ENCODE data around the gene PEPD.

PEPD gene

DNA sequence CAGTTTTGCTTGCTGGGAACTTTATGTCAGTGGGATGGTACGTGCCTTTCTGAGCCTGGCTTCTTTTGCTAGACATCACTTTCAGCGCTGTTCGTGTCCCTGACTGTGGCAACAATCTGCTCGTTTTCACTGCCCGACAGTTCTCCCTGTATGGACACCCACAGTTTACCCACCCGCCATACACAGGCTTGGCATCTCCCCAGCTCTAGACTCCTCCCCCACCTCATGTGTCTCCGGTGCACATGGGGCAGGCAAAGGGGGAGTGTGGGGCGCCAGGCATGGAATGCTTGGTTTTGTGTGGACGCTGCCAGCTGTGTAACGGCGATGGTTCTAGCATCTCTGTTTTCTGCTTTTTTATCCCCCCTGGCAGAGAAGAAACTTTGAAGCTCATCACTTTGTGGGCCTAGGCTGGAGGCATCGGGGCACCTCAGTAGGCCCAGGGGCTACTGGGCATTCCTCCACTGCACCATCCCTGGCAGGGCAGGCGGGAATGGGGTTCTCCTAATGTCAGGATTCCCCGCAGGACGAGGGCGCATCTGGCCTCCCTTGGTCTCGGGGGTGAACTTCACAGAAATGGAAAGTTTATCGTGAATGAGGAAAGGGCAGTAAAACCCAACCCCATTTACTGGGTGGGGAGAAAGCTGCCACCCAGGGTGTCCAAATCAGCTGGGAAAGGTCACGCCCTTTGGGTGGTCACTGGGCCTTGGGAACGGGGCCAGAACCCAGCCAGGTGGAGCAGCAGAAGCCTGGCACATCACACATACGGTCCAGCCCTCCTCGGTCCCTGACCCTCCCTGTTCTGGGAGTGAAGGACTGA lies 87.3 kb downstream of the PEPD start:
- Histone ChIP-seq H3K27ac (replicated peaks; ENCODE audit: low read length) (no peak overlapping the region), H3K4me3 (ENCODE audit: low read length in 2 of 2) (no peak overlapping the region), H2AK5ac (ENCODE audit: low read depth, low read length) (peak overlapping the region; percentile 9), H3K4me2 (ENCODE audit: insufficient read depth, low read length, poor library complexity, severe bottlenecking) (no peak overlapping the region), H3K4ac (ENCODE audit: low read length) (no peak overlapping the region), H3K27me3 (ENCODE audit: control insufficient read depth in 3 of 3, insufficient read depth in 3 of 3, low read depth in 1 of 3, low read length in 3 of 3) (no peaks in the 10 kb centered on the region), H3K9ac (ENCODE audit: low read depth, low read length, poor library complexity) (no peak overlapping the region), H3K23ac (ENCODE audit: low read depth, low read length, poor library complexity) (no peak overlapping the region), H3K79me1 (ENCODE audit: low read depth, low read length) (no peaks in the 10 kb centered on the region), H3K14ac (ENCODE audit: low read length) (no peak overlapping the region), H3K36me3 (replicated peaks in 1 of 2; ENCODE audit: control insufficient read depth in 2 of 2, insufficient read depth in 2 of 2, low read length in 2 of 2) (no peaks in the 10 kb centered on the region), H4K91ac (ENCODE audit: low read depth, low read length, poor library complexity) (no peak overlapping the region), H2AFZ (ENCODE audit: low read length) (no peak overlapping the region), H2BK15ac (ENCODE audit: low read length) (no peak overlapping the region), H3K18ac (ENCODE audit: low read length) (peak overlapping the region; percentile 57), H3K4me1 (ENCODE audit: control insufficient read depth in 2 of 2, insufficient read depth in 1 of 2, low read depth in 1 of 2, low read length in 2 of 2) (peaks cover 5 to 7% of the 10 kb centered on the region in 2 donors), H4K8ac (ENCODE audit: low read depth, low read length) (no peak overlapping the region), H2BK12ac (ENCODE audit: low read length) (no peak overlapping the region), H3K9me3 (replicated peaks in 1 of 2; ENCODE audit: control insufficient read depth in 2 of 2, insufficient read depth in 1 of 2, low read depth in 1 of 2, low read length in 2 of 2) (peaks cover 0 to 2% of the 10 kb centered on the region in 2 donors), H2BK5ac (ENCODE audit: low read length) (no peak overlapping the region), H2BK120ac (ENCODE audit: low read depth, low read length) (no peak overlapping the region)
- DNase-seq (ENCODE audit: low spot score): no peak
- WGBS, 2 donors (ENCODE audit: extremely low coverage in 2 of 2, insufficient read length in 2 of 2, insufficient replicate concordance in 1 of 2): no CpG with 5 or more reads among the region's 22 CpGs

GRCh38 chr19:33432446-33433170 lies 89.0 kb downstream of the PEPD start:
- no peaks in the 10 kb centered on the region for H3K79me1 ChIP-seq (ENCODE audit: low read depth, low read length)
- no peak overlapping the region for H2BK12ac ChIP-seq (ENCODE audit: low read length)
- H3K4ac ChIP-seq (ENCODE audit: low read length): no peak overlapping the region
- no peak overlapping the region for H3K4me2 ChIP-seq (ENCODE audit: insufficient read depth, low read length, poor library complexity, severe bottlenecking)
- no peak overlapping the region for H4K91ac ChIP-seq (ENCODE audit: low read depth, low read length, poor library complexity)
- no peaks in the 10 kb centered on the region for H3K36me3 ChIP-seq (replicated peaks in 1 of 2; ENCODE audit: control insufficient read depth in 2 of 2, insufficient read depth in 2 of 2, low read length in 2 of 2)
- no peak for DNase-seq (ENCODE audit: low spot score)
- no peak overlapping the region for H4K8ac ChIP-seq (ENCODE audit: low read depth, low read length)
- H2AK5ac ChIP-seq (ENCODE audit: low read depth, low read length): no peak overlapping the region
- no peak overlapping the region for H3K23ac ChIP-seq (ENCODE audit: low read depth, low read length, poor library complexity)
- peak overlapping the region; percentile 12 for H2BK5ac ChIP-seq (ENCODE audit: low read length)
- no peak overlapping the region for H2AFZ ChIP-seq (ENCODE audit: low read length)
- no peak overlapping the region for H3K4me3 ChIP-seq (ENCODE audit: low read length in 2 of 2)
- H2BK120ac ChIP-seq (ENCODE audit: low read depth, low read length): no peak overlapping the region
- no peaks in the 10 kb centered on the region for H3K9me3 ChIP-seq (replicated peaks in 1 of 2; ENCODE audit: control insufficient read depth in 2 of 2, insufficient read depth in 1 of 2, low read depth in 1 of 2, low read length in 2 of 2)
- H3K27me3 ChIP-seq (ENCODE audit: control insufficient read depth in 3 of 3, insufficient read depth in 3 of 3, low read depth in 1 of 3, low read length in 3 of 3): no peaks in the 10 kb centered on the region
- no peak overlapping the region for H2BK15ac ChIP-seq (ENCODE audit: low read length)
- peaks cover 2 to 4% of the 10 kb centered on the region in 2 donors for H3K4me1 ChIP-seq (ENCODE audit: control insufficient read depth in 2 of 2, insufficient read depth in 1 of 2, low read depth in 1 of 2, low read length in 2 of 2)
- H3K9ac ChIP-seq (ENCODE audit: low read depth, low read length, poor library complexity): no peak overlapping the region
- WGBS, 2 donors (ENCODE audit: extremely low coverage in 2 of 2, insufficient read length in 2 of 2, insufficient replicate concordance in 1 of 2): no CpG with 5 or more reads among the region's 16 CpGs
- H3K27ac ChIP-seq (replicated peaks; ENCODE audit: low read length): no peak overlapping the region
- peak overlapping the region; percentile 35 for H3K18ac ChIP-seq (ENCODE audit: low read length)
- no peak overlapping the region for H3K14ac ChIP-seq (ENCODE audit: low read length)

- Histone ChIP-seq H2BK15ac (ENCODE audit: low read length) (no peak overlapping the region), H4K8ac (ENCODE audit: low read depth, low read length) (no peak overlapping the region), H2AFZ (ENCODE audit: low read length) (no peak overlapping the region), H3K18ac (ENCODE audit: low read length) (no peak overlapping the region), H4K91ac (ENCODE audit: low read depth, low read length, poor library complexity) (no peak overlapping the region), H3K14ac (ENCODE audit: low read length) (no peak overlapping the region), H3K4me1 (ENCODE audit: control insufficient read depth in 2 of 2, insufficient read depth in 1 of 2, low read depth in 1 of 2, low read length in 2 of 2) (peaks cover 2 to 4% of the 10 kb centered on the region in 2 donors), H2BK12ac (ENCODE audit: low read length) (no peak overlapping the region), H3K4me3 (ENCODE audit: low read length in 2 of 2) (no peak overlapping the region), H3K4me2 (ENCODE audit: insufficient read depth, low read length, poor library complexity, severe bottlenecking) (no peak overlapping the region), H2AK5ac (ENCODE audit: low read depth, low read length) (no peak overlapping the region), H3K27me3 (ENCODE audit: control insufficient read depth in 3 of 3, insufficient read depth in 3 of 3, low read depth in 1 of 3, low read length in 3 of 3) (no peaks in the 10 kb centered on the region), H3K79me1 (ENCODE audit: low read depth, low read length) (no peaks in the 10 kb centered on the region), H3K4ac (ENCODE audit: low read length) (no peak overlapping the region), H3K23ac (ENCODE audit: low read depth, low read length, poor library complexity) (no peak overlapping the region), H3K36me3 (replicated peaks in 1 of 2; ENCODE audit: control insufficient read depth in 2 of 2, insufficient read depth in 2 of 2, low read length in 2 of 2) (no peaks in the 10 kb centered on the region), H2BK5ac (ENCODE audit: low read length) (peak overlapping the region; percentile 12), H3K9me3 (replicated peaks in 1 of 2; ENCODE audit: control insufficient read depth in 2 of 2, insufficient read depth in 1 of 2, low read depth in 1 of 2, low read length in 2 of 2) (no peaks in the 10 kb centered on the region), H3K27ac (replicated peaks; ENCODE audit: low read length) (no peak overlapping the region), H3K9ac (ENCODE audit: low read depth, low read length, poor library complexity) (no peak overlapping the region), H2BK120ac (ENCODE audit: low read depth, low read length) (no peak overlapping the region)
- no peak for DNase-seq (ENCODE audit: low spot score)
- WGBS, 2 donors (ENCODE audit: extremely low coverage in 2 of 2, insufficient read length in 2 of 2, insufficient replicate concordance in 1 of 2): no CpG with 5 or more reads among the region's 5 CpGs
These were observed 89.6 kb downstream of the PEPD start for GRCh38 chr19:33432015-33432414.

DNA sequence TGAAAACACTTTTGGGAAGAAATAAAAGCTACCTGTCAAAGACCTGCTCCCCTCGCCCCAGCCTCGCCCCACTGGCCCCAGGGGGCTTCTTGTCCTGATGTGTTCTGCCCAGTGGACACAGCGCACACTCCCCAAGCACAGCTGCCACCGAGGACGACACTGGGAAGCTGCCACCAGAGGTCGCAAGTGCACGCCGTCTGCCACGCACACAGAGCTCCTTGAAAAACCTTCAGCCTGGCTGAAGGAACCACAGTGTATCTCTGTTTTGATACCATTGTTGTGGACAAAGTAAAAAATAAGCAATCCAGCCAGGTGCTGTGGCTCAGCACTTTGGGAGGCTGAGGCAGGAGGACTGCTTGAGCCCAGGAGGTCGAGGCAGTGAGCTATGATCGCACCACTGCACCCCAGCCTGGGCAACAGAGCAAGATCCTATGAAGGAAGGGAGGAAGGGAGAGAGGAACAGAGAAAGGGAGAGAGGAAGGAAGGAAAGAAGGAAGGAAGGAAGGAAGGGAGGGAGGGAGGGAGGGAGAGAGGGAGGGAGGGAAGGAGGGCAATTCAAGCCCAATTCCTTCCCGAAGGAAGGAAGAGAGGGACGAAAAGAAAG lies 90.8 kb downstream of the PEPD start:
- no peak overlapping the region for H3K27ac ChIP-seq (replicated peaks; ENCODE audit: low read length)
- no peak overlapping the region for H2AK5ac ChIP-seq (ENCODE audit: low read depth, low read length)
- no peaks in the 10 kb centered on the region for H3K27me3 ChIP-seq (ENCODE audit: control insufficient read depth in 3 of 3, insufficient read depth in 3 of 3, low read depth in 1 of 3, low read length in 3 of 3)
- H3K4me2 ChIP-seq (ENCODE audit: insufficient read depth, low read length, poor library complexity, severe bottlenecking): no peak overlapping the region
- no peak overlapping the region for H2AFZ ChIP-seq (ENCODE audit: low read length)
- H3K18ac ChIP-seq (ENCODE audit: low read length): no peak overlapping the region
- no peak overlapping the region for H3K9ac ChIP-seq (ENCODE audit: low read depth, low read length, poor library complexity)
- H3K23ac ChIP-seq (ENCODE audit: low read depth, low read length, poor library complexity): no peak overlapping the region
- peaks cover 2 to 4% of the 10 kb centered on the region in 2 donors for H3K4me1 ChIP-seq (ENCODE audit: control insufficient read depth in 2 of 2, insufficient read depth in 1 of 2, low read depth in 1 of 2, low read length in 2 of 2)
- no peaks in the 10 kb centered on the region for H3K79me1 ChIP-seq (ENCODE audit: low read depth, low read length)
- H2BK5ac ChIP-seq (ENCODE audit: low read length): no peak overlapping the region
- H3K4ac ChIP-seq (ENCODE audit: low read length): no peak overlapping the region
- H3K36me3 ChIP-seq (replicated peaks in 1 of 2; ENCODE audit: control insufficient read depth in 2 of 2, insufficient read depth in 2 of 2, low read length in 2 of 2): no peaks in the 10 kb centered on the region
- H4K8ac ChIP-seq (ENCODE audit: low read depth, low read length): no peak overlapping the region
- no peak overlapping the region for H3K14ac ChIP-seq (ENCODE audit: low read length)
- H2BK15ac ChIP-seq (ENCODE audit: low read length): no peak overlapping the region
- no peaks in the 10 kb centered on the region for H3K9me3 ChIP-seq (replicated peaks in 1 of 2; ENCODE audit: control insufficient read depth in 2 of 2, insufficient read depth in 1 of 2, low read depth in 1 of 2, low read length in 2 of 2)
- H4K91ac ChIP-seq (ENCODE audit: low read depth, low read length, poor library complexity): no peak overlapping the region
- no peak overlapping the region for H2BK12ac ChIP-seq (ENCODE audit: low read length)
- WGBS, 2 donors (ENCODE audit: extremely low coverage in 2 of 2, insufficient read length in 2 of 2, insufficient replicate concordance in 1 of 2): no CpG with 5 or more reads among the region's 13 CpGs
- H2BK120ac ChIP-seq (ENCODE audit: low read depth, low read length): no peak overlapping the region
- H3K4me3 ChIP-seq (ENCODE audit: low read length in 2 of 2): no peak overlapping the region
- peak; percentile 59 for DNase-seq (ENCODE audit: low spot score)

Measured in neuronal stem cell (in vitro differentiated cells).